H1 (cell line): ENCODE results near the gene PPP2R2B. TPM values are rescaled to one million over a fixed set of nuclear protein-coding genes. Genes with fewer than 3 reads are reported as not detected.

Experiments
- CTCF ChIA-PET: fragments of 300-600 bp; sonication (Branson Sonifier 250); formaldehyde crosslinking; loops from one replicate; lab custom pipeline; 2021; ENCODE audit not compliant: partially characterized antibody; lab: Charles Lee
- POLR2A ChIA-PET: fragments of 300-600 bp; sonication (Branson Sonifier 250); formaldehyde crosslinking; loops from one replicate; lab custom pipeline; 2021; ENCODE audit warnings: inconsistent platforms; ENCODE audit not compliant: partially characterized antibody; lab: Charles Lee
- DNase-seq, 2 experiments: peaks; one replicate each; pipeline versions ENCODE4 v3.0.0 to v3.0.0-alpha.2; 2010 to 2022; ENCODE audit warnings: low spot score in 2 of 2, low read depth in 1 of 2, mixed read lengths in 1 of 2
- FAIRE-seq: peaks from 2 replicates; lab custom pipeline; 2011; peaks lifted over from hg19 to GRCh38; lab: Jason Lieb, UNC
- H2AFZ ChIP-seq: 2 replicates; pipeline ENCODE4 v1.8.1; 2012; ENCODE audit warnings: low read length, inconsistent platforms
- H2AK5ac ChIP-seq: 2 replicates; pipeline ENCODE4 v1.6.1; 2013; ENCODE audit warnings: low read depth, low read length
- H2BK120ac ChIP-seq: replicated peaks from 2 replicates; pipeline ENCODE3; 2013; ENCODE audit warnings: low read depth, low read length, inconsistent platforms
- H2BK12ac ChIP-seq: 2 replicates; pipeline ENCODE4 v1.6.1; 2013; ENCODE audit warnings: low read depth, low read length
- H2BK15ac ChIP-seq: 2 replicates; pipeline ENCODE4 v1.6.1; 2013; ENCODE audit warnings: low read length
- H2BK20ac ChIP-seq: 2 replicates; pipeline ENCODE4 v1.6.1; 2013; ENCODE audit warnings: low read length
- H2BK5ac ChIP-seq: 2 replicates; pipeline ENCODE4 v1.6.1; 2013; ENCODE audit warnings: low read depth, low read length
- H3K14ac ChIP-seq: 2 replicates; pipeline ENCODE4 v1.6.1; 2013; ENCODE audit warnings: inconsistent platforms; ENCODE audit not compliant: insufficient read length
- H3K18ac ChIP-seq: 2 replicates; pipeline ENCODE4 v1.6.1; 2013; ENCODE audit warnings: low read length; ENCODE audit errors: extremely low read depth
- H3K23ac ChIP-seq: 2 replicates; pipeline ENCODE4 v1.6.1; 2013; ENCODE audit warnings: inconsistent platforms; ENCODE audit not compliant: insufficient read length
- H3K23me2 ChIP-seq: 2 replicates; pipeline ENCODE4 v1.6.1; 2013; ENCODE audit warnings: low read depth, low read length
- H3K27ac ChIP-seq: 2 replicates; pipeline ENCODE4 v1.6.1; 2011; ENCODE audit warnings: low read depth, low read length, inconsistent platforms
- H3K27me3 ChIP-seq, 4 experiments: replicated peaks in 1 of 4; 1 replicate in 1 of 4; 2 replicates in 3 of 4; pipeline versions ENCODE4 v1.6.1 to v1.8.1; 2011 to 2013; ENCODE audit warnings: low read length in 3 of 4, mild to moderate bottlenecking in 3 of 4, inconsistent platforms in 2 of 4, mixed read lengths in 2 of 4, moderate library complexity in 1 of 4; ENCODE audit not compliant: control insufficient read depth in 3 of 4, insufficient read depth in 3 of 4; ENCODE audit errors: extremely low read depth in 1 of 4
- H3K36me3 ChIP-seq, 4 experiments: 2 replicates each; pipeline versions ENCODE4 v1.6.1 to v1.8.1; 2011 to 2013; ENCODE audit warnings: mild to moderate bottlenecking in 4 of 4, low read length in 3 of 4, moderate library complexity in 2 of 4, control low read depth in 1 of 4, inconsistent platforms in 1 of 4; ENCODE audit not compliant: insufficient read depth in 4 of 4, control insufficient read depth in 2 of 4
- H3K4ac ChIP-seq: replicated peaks from 2 replicates; pipeline ENCODE3; 2013; ENCODE audit warnings: low read length, low read depth, mixed read lengths, inconsistent platforms; ENCODE audit not compliant: insufficient read length
- H3K4me1 ChIP-seq, 4 experiments: replicated peaks in 1 of 4; 1 replicate in 1 of 4; 2 replicates in 3 of 4; pipeline versions ENCODE4 v1.6.1 to v1.8.1; 2011 to 2013; ENCODE audit warnings: low read length in 3 of 4, inconsistent platforms in 2 of 4, mixed read lengths in 1 of 4; ENCODE audit not compliant: insufficient read depth in 4 of 4, control insufficient read depth in 3 of 4
- H3K4me2 ChIP-seq, 2 experiments: 2 replicates each; pipeline versions ENCODE4 v1.6.1 to v1.8.1; 2011 to 2013; ENCODE audit warnings: low read depth in 2 of 2, low read length in 2 of 2, control low read depth in 1 of 2, inconsistent platforms in 1 of 2, mild to moderate bottlenecking in 1 of 2; ENCODE audit not compliant: insufficient read depth in 1 of 2
- H3K4me3 ChIP-seq, 4 experiments: fragments of 200-600, 300-600 bp in 1 of 4; sonication (generic), shearing (Covaris generic), sonication (Bioruptor Twin) in 1 of 4; 2 replicates each; pipeline versions ENCODE4 v1.5.1 to v1.8.1; 2011 to 2016; ENCODE audit warnings: low read length in 4 of 4, low read depth in 3 of 4, control low read depth in 2 of 4, inconsistent platforms in 2 of 4, mild to moderate bottlenecking in 2 of 4, mixed read lengths in 1 of 4, moderate library complexity in 1 of 4; ENCODE audit not compliant: insufficient read depth in 2 of 4; ENCODE audit errors: extremely low read depth in 1 of 4
- H3K56ac ChIP-seq: replicated peaks from 2 replicates; pipeline ENCODE3; 2013; ENCODE audit warnings: low read depth, mild to moderate bottlenecking, mixed read lengths, low read length, inconsistent platforms; ENCODE audit not compliant: insufficient read length
- H3K79me1 ChIP-seq: 2 replicates; pipeline ENCODE4 v1.6.1; 2013; ENCODE audit warnings: low read depth, low read length, control low read depth
- H3K79me2 ChIP-seq, 2 experiments: 2 replicates each; pipeline versions ENCODE4 v1.6.1 to v1.8.1; 2012 to 2013; ENCODE audit warnings: low read length in 2 of 2, mild to moderate bottlenecking in 2 of 2, inconsistent platforms in 1 of 2; ENCODE audit not compliant: insufficient read depth in 2 of 2, control insufficient read depth in 1 of 2
- H3K9ac ChIP-seq, 4 experiments: replicated peaks in 1 of 4; 1 replicate in 1 of 4; 2 replicates in 3 of 4; pipeline versions ENCODE4 v1.6.1 to v1.8.1; 2011 to 2013; ENCODE audit warnings: low read depth in 3 of 4, low read length in 3 of 4, control low read depth in 2 of 4, mild to moderate bottlenecking in 2 of 4, moderate library complexity in 2 of 4, inconsistent platforms in 1 of 4; ENCODE audit errors: extremely low read depth in 1 of 4
- H3K9me3 ChIP-seq, 2 experiments: 2 replicates each; pipeline versions ENCODE4 v1.6.1 to v1.8.1; 2012 to 2013; ENCODE audit warnings: mild to moderate bottlenecking in 2 of 2, moderate library complexity in 2 of 2, control low read depth in 1 of 2, inconsistent platforms in 1 of 2, low read depth in 1 of 2, low read length in 1 of 2, mixed read lengths in 1 of 2; ENCODE audit not compliant: insufficient read depth in 2 of 2
- H4K20me1 ChIP-seq, 2 experiments: replicated peaks in 1 of 2; 2 replicates each; pipeline versions ENCODE3 to v1.8.1; 2011 to 2013; ENCODE audit warnings: inconsistent platforms in 2 of 2, low read length in 2 of 2, mild to moderate bottlenecking in 1 of 2; ENCODE audit not compliant: insufficient read depth in 2 of 2, control insufficient read depth in 1 of 2
- H4K5ac ChIP-seq: 2 replicates; pipeline ENCODE4 v1.6.1; 2013; ENCODE audit warnings: low read length, low read depth, mixed read lengths, inconsistent platforms; ENCODE audit not compliant: insufficient read length
- H4K8ac ChIP-seq: 2 replicates; pipeline ENCODE4 v1.8.0; 2013; ENCODE audit warnings: mild to moderate bottlenecking, moderate library complexity, low read length, inconsistent platforms; ENCODE audit not compliant: insufficient read depth; ENCODE audit errors: extremely low read depth
- H4K91ac ChIP-seq: replicated peaks from 2 replicates; pipeline ENCODE3; 2013; ENCODE audit warnings: low read length, mixed read lengths, inconsistent platforms; ENCODE audit not compliant: insufficient read length
- ASH2L ChIP-seq: fragments of 200-600, 300-600 bp; sonication (generic); IDR thresholded peaks from one replicate; pipeline ENCODE4 v1.7.1; 2017; ENCODE audit warnings: low read length
- BACH1 ChIP-seq: IDR thresholded peaks from 2 replicates; pipeline ENCODE4 v1.6.1; 2012; ENCODE audit warnings: low read length, improper control_type of control experiment
- SP1 ChIP-seq: IDR thresholded peaks from 2 replicates; pipeline ENCODE4 v1.6.1; 2011; ENCODE audit warnings: low read depth, low read length
- TCF12 ChIP-seq: IDR thresholded peaks from 2 replicates; pipeline ENCODE4 v1.6.1; 2011; ENCODE audit warnings: low read depth, mild to moderate bottlenecking, low read length
- WGBS, 2 experiments: shearing (Covaris generic) in 1 of 2; methylation state at CpG; one replicate each; pipeline versions ENCODE4 v1.1.6 to v1.1.7; 2013 to 2015; ENCODE audit warnings: low lambda C conversion rate in 2 of 2, mixed read lengths in 2 of 2, inconsistent platforms in 1 of 2, low coverage in 1 of 2, missing lambda C conversion rate in 1 of 2; ENCODE audit not compliant: insufficient replicate concordance in 2 of 2, insufficient coverage in 1 of 2, insufficient read length in 1 of 2; ENCODE audit errors: extremely low coverage in 1 of 2, missing lambda C conversion rate in 1 of 2; 5-methylcytosine and 5-hydroxymethylcytosine counted together
- polyA plus RNA-seq, 7 experiments: library from polyadenylated mRNA; depleted of rRNA in 3 of 7; stranded (reverse) in 5 of 7; unstranded in 2 of 7; fragments of >200 nt in 5 of 7; fragments of 200-250 nt in 2 of 7; gene quantifications; 1 replicate in 5 of 7; 2 replicates in 1 of 7; 4 replicates in 1 of 7; pipeline versions ENCODE4 v1.2.1 to v1.2.3, GENCODE V29; 2011 to 2013; ENCODE audit warnings: missing spikeins in 2 of 7, mixed read lengths in 2 of 7
- total RNA-seq: library from RNA; stranded (reverse); fragmentation: NEBNext Ultra II Directional; extraction: Animal tissue kit (Norgen Biotek cat#: 25700); gene quantifications from 2 replicates; pipeline ENCODE4 v1.2.1, GENCODE V29; 2021

Gene PPP2R2B
- total and polyA plus RNA-seq, 2 of the 8 experiments (the other 6 are each of a cell fraction or from before 2014, with no cell fraction given) = 21.1 to 37.1 TPM

- Histone ChIP-seq H3K4me3 (no peak overlapping the region), H3K56ac (no peak overlapping the region), H3K14ac (no peak overlapping the region), H3K79me1 (no peaks in the 10 kb centered on the region), H3K23me2 (no peaks in the 10 kb centered on the region), H2BK5ac (no peak overlapping the region), H4K8ac (no peak overlapping the region), H2BK15ac (no peak overlapping the region), H3K27me3 (peaks cover 0 to 1% (median 0%) of the 10 kb centered on the region in 4 experiments; a peak in 1 of 7 replicates), H3K27ac (no peak overlapping the region; the same call in 1 of the 2 replicates), H3K23ac (no peak overlapping the region), H4K5ac (no peak overlapping the region), H2AFZ (no peak overlapping the region), H3K9ac (no peak overlapping the region), H3K4me1 (0 out of 7 replicates have a peak, but pooled peaks cover 0 to 2% (median 0%) of the 10 kb centered on the region in 4 experiments), H3K9me3 (no peaks in the 10 kb centered on the region), H3K79me2 (no peaks in the 10 kb centered on the region), H2BK12ac (no peak overlapping the region), H3K4me2 (no peak overlapping the region), H4K91ac (no peak overlapping the region), H3K4ac (no peak overlapping the region), H2BK20ac (no peak overlapping the region), H2AK5ac (no peak overlapping the region), H2BK120ac (no peak overlapping the region), H3K18ac (no peak overlapping the region), H4K20me1 (no peaks in the 10 kb centered on the region), H3K36me3 (no peaks in the 10 kb centered on the region)
- WGBS, 2 experiments = 53% methylated on average over 2 of the region's 2 CpGs; no CpG with 5 or more reads in 1 of the 2 experiments
- no peak for FAIRE-seq
- TF ChIP-seq TCF12 (no peak), ASH2L (no peak), SP1 (no peak), BACH1 (no peak)
- CTCF ChIA-PET = interaction anchor here (0.6 kb wide), 2 partner anchors 280 to 295 kb away, joined by 4 read pairs; no protein-coding TSS in a partner anchor
- DNase-seq = no peak
- POLR2A ChIA-PET = no interaction called here
Measured at GRCh38 chr5:146827901-146828300, 50.7 kb downstream of the PPP2R2B start.
